ENCODE data around the gene PROB1.
A peak's percentile ranks its signal among the peaks of the same experiment; 100 is the strongest.
"Not testable (repeated sequence)": the region's sequence is repeated elsewhere in the genome, so short reads cannot be mapped to it uniquely, and the experiment has no call there.

Gene PROB1, protein sequence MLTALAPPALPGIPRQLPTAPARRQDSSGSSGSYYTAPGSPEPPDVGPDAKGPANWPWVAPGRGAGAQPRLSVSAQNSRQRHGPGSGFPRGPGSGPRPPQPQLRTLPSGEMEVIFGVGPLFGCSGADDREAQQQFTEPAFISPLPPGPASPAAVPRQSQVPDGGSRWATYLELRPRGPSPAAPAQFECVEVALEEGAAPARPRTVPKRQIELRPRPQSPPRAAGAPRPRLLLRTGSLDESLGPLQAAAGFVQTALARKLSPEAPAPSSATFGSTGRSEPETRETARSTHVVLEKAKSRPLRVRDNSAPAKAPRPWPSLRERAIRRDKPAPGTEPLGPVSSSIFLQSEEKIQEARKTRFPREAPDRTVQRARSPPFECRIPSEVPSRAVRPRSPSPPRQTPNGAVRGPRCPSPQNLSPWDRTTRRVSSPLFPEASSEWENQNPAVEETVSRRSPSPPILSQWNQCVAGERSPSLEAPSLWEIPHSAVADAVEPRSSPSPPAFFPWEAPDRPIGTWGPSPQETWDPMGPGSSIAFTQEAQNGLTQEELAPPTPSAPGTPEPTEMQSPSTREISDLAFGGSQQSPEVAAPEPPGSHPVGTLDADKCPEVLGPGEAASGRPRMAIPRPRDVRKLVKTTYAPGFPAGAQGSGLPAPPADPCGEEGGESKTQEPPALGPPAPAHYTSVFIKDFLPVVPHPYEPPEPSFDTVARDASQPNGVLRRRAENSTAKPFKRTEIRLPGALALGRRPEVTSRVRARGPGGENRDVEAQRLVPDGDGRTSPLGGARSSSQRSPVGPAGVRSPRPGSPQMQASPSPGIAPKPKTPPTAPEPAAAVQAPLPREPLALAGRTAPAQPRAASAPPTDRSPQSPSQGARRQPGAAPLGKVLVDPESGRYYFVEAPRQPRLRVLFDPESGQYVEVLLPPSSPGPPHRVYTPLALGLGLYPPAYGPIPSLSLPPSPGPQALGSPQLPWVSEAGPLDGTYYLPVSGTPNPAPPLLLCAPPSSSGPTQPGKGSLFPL

DNA sequence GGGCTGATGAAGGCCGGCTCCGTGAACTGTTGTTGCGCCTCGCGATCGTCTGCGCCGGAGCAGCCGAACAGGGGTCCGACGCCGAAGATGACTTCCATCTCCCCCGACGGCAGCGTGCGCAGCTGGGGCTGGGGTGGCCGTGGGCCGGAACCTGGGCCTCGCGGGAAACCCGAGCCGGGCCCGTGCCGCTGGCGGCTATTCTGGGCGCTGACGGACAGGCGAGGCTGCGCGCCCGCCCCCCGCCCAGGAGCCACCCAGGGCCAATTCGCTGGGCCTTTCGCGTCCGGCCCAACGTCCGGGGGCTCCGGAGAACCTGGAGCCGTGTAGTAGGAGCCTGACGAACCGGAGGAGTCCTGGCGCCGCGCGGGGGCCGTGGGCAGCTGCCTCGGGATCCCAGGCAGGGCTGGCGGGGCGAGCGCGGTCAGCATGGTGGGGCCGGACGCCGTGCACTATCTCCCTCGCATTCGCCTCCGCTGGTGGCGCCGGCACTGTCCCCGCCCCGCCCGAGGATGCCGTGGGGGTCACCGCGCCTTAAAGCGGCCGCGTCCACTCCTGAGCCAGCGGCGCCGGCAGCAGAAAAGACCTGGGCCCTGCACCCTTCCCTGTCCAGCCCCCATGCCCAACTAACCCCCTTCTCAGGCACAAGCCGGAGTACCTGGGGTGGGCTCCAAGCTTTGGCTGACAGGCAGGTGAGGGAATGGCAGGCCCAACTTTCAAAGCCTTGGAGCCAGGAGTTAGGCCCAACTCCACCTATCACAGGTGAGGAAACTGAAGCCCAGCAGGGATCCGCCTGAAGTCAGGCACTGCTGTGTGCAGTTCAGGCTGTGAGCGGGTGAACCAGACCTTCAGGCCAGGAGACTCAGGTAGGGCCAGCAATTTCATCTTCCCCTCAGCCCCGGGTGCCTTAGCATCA is at the start of gene PROB1:
Gene PROB1 (minus strand): TSS at position 451 of the 913 bp plus-strand sequence. CDS start 23 bp downstream, at position 428.
- DNase-seq = no peak

DNA sequence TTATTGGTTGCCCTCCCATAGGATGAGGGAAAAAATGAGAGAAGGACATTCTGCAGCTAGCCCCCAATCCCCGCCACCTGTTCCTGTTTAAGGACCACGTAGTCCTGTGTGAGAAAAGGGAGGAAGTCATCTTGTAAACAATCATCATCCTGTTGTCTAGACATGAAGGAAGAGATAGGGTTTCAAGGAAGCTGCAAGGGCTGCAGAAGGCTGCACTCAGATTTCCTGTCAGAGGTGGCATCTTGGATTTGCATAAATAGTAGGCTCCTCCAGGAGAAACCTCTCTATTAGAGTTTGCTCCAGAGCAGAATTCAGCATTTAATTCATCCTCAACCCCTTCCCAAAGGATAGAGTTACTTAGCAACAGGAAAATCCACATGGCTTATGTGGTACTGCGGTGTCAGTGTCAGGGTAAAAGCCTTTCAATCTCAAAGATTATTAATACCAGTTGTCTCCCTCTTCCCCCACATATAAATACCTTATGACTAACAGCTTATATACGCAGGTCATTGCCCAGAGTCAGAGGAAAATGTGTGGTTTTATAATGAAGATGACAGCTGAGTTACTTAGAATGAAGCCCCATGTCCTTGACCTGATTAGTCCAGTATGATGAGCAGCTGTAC is 49.0 kb upstream of the PROB1 start:
- DNase-seq = peak; percentile 0

DNA sequence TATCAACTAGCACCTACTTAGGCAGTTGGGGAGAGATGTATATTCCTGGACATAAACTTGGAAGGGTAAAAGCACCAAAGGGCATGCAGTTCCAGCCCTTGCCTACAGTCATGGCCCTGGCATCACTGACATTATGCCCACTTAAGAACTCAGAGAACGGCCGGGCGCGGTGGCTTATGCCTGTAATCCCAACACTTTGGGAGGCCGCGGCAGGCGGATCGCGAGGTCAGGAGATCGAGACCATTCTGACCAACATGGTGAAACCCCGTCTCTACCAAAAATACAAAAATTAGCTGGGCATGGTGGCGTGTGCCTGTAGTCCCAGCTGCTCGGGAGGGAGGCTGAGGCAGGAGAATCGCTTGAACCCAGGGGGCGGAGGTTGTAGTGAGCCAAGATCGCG is 45.5 kb upstream of the PROB1 start:
- not testable (repeated sequence) for DNase-seq

DNA sequence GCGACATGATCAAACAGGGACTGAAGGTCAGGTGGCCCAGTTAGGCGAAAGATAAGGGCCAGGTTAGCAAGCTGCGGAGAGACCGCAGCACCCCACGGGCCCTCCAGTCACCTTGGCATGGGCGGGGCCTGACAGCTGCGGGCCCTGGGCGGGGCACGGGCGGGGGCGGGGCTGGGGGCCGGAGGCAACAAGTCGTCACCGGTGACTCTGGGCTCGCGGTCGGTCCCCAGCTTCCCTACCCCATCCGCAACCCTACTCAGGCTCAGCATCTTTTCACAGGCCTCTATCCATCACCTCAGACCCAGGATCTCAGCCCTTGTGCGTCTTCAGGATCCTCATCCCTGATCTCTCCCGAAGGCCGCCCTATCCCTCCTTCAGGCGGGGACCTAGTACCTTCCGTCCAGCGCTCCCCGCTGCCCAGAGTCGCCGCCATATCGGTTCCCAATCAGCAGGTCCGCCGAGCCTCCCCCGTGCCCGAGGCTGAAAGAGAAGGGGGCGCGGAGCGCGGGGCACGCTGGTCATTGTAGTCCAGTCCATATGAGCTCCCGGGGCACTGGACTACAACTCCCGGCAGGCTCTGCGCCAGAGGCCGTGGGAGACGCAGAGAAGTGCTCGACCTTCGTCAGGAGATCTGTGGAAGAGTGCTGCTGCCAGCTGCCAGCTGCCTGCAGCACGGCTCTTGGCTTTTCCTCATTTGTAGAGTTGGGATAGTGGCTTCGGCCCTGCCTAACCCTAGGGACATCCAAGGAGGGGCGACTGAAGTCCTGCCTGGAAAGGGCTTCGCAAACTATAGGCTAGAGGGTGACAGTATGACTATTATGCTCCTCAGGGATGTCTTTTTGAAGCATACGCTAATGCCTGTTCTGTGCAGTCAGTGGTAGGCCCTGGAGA is 44.4 kb upstream of the PROB1 start, which contains the start of gene DNAJC18:
Gene DNAJC18 (minus strand): TSS at position 513 of the 891 bp plus-strand sequence. CDS start 80 bp downstream, at position 433.
- peak; percentile 92 for DNase-seq

DNA sequence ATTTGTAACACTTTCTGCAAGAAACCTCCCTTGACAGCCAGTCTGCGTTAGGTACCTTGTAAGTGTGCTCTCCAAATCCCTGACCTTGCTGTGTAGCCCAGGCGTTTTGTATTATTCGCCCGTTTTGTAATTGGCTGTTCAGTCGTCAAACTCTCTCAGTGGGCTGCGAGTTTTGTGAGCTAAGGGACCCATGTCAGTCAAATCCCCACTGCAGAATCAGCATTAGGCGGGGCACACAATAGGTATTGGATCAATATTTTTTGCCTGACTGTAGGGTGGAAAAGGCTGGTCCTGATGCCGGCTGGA is 43.8 kb upstream of the PROB1 start:
- DNase-seq = no peak

DNA sequence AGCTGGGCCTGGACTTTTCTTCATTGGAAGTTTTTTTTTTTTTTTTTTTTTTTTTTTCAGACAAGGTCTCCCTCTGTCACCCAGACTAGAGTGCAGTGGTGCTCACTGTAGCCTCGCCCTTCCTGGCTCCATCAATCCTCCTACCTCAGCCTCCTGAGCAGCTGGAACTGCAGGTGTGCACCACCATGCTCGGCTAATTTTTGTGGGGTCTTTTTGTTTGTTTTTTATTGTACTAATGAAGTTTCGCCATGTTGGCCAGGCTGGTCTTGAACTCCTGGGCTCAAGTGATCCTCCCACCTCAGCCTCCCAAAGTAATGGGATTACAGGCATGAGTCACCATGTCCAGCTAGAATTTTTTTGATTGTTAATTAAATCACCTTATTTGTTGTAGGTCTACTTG is 40.8 kb upstream of the PROB1 start:
- no peak for DNase-seq

DNA sequence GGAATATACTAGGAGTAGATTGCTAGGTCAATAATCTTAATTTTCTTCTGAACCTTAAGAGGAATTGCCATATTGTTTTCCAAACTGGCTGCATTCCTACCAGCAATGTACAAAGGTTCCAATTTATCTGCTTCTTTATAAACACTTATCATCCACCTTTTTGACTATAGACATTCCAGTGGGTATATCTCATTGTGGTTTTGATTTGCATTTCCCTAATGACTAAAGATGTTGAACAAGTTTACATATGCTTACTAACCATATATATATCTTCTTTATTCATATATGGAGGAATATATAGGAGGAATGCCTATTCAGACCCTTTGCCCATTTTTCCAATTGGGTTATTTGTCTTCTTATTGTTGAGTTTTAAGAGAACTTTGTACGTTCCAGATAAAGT is 36.8 kb upstream of the PROB1 start:
- no peak for DNase-seq

DNA sequence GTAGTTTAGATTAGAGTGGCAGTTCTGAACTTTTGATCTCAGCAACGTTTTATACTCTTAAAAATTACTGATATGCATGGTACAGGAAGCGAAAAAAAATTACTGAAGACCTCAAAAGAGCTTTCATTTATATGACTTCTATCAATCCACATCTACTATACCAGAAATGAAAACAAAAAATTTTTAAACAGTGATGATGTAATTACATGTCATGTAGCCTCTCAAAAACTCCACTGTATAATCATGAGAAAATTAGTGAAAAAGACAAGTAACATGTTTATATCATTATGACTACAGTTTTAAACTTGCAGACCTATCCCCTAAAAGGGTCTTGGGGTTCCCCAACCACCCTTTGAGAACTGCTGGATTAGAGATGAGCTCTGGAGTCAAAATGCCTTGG is 35.1 kb upstream of the PROB1 start:
- no peak for DNase-seq

DNA sequence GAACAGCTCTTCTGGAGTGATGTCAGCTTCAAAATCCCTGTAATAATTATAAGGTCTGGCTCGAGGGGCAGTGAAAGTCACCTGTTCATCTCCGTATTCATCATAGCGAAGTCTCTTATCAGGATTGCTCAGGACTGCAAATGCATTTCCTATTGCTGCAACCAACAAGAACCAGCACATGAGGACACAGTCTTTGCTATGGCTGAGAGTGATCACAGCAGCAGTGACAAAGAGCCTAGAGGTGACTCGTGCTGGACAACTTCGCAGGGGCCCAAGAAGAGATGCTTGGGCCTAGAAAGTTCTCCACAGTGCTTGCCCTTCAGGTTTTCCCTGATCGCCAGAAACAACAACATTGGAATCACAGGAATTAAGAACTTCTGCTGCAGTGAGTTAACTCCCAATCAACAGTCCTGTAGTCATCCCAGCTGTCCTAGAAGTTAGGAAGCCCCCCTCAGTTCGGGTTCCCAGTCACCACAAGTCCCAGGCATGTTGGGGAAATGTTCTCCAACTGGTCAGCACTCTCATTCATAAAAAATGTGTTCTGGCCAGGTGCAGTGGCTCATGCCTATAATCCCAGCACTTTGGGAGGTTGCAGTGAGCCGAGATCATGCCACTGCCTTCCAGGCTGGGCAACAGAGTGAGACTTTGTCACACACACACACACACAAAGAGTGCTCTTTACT is 31.4 kb upstream of the PROB1 start:
- no peak for DNase-seq

DNA sequence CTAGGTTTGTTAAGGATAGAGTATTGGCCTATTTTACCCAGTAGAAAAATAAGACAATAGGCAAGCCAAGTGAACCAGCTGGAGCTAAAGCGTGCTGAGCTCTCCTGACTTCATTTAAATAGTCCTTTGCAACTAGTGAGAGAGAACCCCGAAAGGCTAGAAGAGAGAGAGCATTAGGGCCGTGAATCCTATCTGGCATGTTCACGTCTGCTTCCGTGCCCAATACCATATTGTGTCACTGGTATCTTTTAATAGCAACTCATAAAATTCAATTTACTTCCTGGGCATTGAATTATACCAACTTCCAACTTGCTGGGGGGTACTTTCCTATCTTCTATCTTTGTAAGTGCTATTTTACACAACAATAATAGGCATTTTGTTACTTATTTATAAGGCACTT is 30.6 kb upstream of the PROB1 start:
- no peak for DNase-seq

DNA sequence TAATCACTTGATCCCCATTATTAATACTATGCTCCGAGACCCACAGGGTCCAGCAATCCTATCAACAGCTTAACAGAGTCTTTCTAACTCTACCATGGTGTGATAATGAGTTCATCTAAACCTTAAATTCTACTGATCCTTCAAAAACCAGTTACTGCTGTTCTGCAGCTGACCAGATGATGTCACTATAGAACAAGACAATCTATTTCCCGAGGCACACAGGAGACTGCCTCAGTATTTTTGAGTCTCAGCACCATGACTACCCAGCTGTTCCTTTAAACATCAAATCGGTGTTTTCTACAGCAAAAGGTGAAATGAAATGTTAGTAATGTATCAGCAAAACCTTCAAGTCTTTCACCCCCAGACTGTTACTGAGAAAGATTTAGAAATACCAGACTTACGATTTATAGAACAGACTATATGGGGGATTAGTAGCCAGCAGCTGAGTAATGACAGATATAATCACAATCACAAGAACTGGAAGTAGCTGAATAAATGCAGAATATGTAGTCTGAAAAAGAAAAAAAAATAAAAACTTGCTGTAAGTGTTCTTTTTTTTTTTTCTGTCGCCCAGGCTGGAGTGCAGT is 27.5 kb upstream of the PROB1 start:
- DNase-seq = peak; percentile 61

DNA sequence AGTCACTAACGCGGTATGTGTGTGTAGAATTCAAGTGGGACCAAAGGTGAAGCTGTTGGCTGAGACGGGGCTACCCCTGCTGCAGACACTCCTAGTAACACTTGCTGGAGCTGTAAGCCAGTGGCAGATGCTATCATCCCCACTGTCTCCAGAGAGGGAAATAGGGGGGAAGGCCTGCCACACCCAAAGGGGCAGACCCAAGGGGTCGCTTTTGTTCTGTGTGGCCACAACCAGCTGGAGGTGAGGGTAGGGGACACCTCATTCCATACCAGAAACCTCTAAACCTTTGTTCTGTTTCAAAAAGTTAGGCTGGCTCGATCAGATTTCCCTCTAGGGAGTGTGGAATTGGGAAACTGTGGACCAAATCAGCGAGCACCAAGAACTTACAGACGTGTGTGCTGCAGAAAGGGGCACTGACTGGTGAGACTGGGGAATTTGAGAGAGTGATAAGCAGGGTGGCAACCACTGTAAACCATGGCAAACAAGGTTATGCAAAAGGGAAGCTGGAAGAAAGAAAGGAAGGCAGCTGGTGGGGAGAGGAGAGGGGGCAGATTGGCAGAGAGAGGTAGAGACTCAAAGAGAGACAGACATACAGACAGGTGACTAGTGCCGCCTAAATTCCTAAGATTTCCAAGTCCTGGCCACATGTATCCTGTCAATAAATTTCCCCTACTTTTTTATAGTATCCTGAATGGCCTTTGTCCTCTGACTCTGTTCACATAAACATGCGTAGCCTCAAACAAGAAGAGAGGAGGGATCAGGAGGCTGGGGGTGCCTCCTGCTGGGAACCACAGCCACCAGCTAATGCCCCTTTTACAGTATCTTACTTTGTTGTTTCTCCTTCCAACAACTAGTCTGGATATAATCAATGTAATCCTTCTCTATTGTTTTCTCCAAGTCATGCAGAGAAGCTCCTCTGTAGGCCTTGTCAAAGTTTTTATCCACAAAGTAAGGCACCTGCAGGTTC is 24.6 kb upstream of the PROB1 start:
- no peak for DNase-seq

DNA sequence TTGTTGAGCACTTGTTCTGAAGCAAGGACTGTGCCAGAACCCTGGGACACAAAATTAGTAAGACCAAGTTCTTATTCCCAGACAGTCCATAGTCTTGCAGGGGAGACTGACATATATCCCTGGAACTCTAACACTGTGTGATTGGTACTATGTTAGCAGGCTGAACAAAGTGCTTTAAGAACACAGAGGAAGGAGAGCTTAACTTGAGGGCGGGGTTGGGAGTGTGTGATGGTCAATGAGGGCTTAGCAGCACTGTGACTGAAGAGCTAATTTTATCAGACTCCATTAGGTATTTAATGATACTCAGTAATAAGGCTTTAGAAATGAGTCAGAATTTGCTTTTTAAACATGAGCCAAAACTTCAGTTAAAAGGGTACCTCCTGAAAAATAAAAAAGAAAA is 23.9 kb upstream of the PROB1 start:
- DNase-seq = no peak

DNA sequence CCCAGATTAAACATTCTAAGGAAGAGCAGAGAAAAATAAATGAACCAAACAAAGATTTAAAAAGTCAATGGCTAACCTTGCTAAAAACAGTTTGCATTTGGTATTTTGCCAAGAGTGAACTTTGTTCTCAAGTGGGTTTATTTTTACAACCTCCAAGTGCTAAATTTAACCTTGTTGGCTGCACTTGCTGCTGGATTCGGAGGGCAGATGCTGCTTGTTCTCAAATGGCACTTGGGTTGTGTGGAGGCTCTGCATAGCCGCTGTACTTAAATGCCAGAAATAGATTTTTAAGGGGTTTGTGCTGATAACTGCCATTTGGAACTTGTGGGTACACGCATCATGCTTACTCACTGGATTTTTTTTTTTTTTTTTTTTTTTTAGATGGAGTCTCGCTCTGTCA is 22.3 kb upstream of the PROB1 start:
- DNase-seq = no peak

DNA sequence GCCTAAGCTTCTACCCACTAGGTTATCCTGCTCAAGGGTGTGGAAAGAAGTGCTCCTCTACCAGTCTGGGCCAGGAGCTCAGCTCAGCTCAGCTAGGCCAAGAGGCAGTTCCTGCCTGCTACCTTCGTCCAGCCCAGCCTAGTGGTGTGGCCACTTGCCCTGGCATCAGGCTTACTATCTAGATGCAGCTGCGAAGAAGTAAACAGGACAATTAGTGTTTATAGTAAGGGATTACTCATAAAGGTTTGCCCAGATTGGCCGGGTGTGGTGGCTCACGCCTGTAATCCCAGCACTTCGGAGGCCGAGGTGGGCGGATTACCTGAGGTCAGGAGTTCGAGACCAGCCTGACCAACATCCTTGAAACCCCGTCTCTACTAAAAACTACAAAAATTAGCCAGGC is 21.7 kb upstream of the PROB1 start:
- no peak for DNase-seq

DNA sequence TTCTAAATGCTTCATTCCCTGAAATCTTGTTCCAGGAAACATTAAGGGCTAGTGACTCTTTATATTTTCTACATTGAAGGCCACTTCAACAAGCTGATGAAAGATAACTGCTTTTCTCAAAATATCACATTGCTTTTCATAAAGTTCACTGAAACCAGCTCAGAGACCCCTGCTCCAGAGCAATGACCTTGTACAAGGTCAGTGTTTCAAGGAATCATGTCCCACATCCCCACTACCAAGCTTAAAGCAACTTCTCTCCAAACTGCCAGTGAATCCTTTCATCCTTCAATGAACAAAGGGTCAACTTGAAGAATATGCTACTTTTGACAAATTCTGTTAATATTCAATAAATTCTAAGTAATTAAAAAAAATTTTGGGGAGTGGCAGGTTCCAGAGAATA is 21.0 kb upstream of the PROB1 start:
- DNase-seq = no peak

DNA sequence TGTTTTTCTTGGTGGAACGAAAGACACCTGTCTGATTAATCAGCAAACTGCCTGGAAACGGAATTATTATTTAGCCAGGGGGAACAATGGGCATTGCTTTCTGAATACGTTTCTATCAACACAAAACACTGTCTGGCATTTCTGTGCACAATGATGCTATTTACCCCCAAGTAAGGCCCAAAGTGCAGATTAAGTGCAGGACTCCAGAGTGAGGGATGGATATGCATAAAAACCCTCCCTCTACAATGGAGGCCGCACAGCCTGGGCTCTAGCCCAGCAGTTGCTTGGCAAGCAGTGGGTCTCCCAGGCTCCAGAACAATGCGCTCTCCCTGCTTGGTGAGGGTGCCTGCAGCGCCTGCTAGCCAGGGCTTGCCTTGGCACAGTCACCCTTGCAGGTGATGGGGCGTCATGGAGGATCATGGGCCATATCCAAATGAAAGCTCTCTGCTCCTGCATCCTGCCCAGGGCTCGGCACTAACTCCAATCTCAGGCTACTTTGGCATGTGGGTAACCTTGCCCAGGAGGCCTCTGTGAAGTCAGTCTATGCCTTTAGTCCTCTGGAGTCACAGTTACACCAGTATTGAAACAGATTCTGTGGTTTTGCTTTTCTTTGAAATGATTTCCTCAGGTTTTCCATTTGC is 20.4 kb upstream of the PROB1 start:
- DNase-seq = no peak

DNA sequence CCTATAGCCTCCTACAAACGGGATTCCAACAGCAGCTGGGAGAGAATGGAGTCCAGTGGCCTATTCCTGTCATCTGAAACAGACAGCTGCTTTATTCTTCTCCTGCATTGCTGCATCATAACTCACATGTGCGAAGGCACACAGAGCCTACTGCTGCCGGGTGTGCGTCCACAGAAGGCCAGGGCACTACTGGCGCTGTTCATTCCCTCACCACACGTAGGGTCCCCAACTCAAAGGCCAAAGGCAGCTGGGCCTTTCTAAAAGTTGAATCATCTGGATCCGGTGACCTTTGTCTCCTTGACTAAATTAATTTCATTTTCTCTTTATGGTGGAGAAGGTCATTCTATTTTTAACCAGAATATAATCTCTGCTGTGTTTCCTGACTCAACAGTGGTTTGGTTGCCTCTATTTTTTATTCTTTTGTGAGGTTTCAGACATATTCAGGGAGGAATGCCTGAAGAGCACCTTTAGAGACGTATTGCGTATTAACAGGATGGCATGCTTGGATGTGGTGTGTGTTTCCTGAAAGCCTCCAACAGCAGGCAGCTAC is 19.8 kb upstream of the PROB1 start:
- no peak for DNase-seq
